Activated effector memory CD4-positive, alpha-beta T cell treated with Interleukin-2 at 50 U/mL for 16 hours (primary cell): ENCODE data around the gene OSCAR.

Experiments
- DNase-seq: peaks from one replicate; pipeline ENCODE4 v3.0.0-alpha.2; 2020

The OSCAR gene

GRCh38 chr19:54081032-54081431 is 19.6 kb downstream of the OSCAR start, which contains the start of gene TARM1:
Gene TARM1, minus strand, starts transcription at chr19:54081365. Its CDS starts 25 bp downstream, at chr19:54081340.
- no peak for DNase-seq

DNA sequence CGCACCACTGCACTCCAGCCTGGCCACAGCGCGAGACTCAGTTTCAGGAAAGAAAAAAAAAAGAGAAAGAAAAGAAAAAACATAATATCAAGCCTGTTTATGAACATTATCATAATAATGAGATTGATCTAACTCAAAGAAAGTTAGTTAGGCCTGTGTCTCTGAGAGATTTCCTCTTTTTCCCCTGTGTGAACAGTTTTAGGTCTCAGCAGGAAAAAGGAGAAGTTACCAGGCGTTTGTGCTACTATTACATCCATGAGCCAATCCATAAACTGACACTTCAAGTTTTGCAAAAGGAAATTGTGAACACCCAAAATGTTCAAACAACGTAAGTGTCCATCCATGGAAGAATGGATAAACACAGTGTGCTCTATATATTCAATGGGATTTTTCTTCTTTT is 23.3 kb downstream of the OSCAR start:
- no peak for DNase-seq

DNA sequence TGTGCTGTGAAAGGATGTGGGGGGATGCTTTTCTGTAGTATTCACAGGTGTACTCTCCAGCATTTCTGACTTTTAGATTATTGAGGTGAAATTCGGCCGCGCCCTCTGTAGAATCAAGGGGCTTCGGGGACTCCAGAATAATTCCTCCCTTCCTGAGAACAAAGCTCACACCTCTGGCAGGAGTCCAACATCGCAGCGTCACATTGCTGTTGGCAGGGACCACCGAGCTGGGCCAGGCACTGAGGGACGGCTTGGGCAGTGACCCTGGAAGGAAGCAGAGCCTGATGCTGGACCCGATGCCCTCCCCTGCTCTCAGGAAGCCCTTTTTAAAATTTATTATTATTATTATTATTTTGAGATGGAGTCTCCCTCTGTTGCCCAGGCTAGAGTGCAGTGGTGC is 25.8 kb downstream of the OSCAR start:
- no peak for DNase-seq

GRCh38 chr19:54073829-54074228 is 26.8 kb downstream of the OSCAR start:
- no peak for DNase-seq

GRCh38 chr19:54069470-54069869 is 31.1 kb downstream of the OSCAR start:
- DNase-seq = no peak

DNA sequence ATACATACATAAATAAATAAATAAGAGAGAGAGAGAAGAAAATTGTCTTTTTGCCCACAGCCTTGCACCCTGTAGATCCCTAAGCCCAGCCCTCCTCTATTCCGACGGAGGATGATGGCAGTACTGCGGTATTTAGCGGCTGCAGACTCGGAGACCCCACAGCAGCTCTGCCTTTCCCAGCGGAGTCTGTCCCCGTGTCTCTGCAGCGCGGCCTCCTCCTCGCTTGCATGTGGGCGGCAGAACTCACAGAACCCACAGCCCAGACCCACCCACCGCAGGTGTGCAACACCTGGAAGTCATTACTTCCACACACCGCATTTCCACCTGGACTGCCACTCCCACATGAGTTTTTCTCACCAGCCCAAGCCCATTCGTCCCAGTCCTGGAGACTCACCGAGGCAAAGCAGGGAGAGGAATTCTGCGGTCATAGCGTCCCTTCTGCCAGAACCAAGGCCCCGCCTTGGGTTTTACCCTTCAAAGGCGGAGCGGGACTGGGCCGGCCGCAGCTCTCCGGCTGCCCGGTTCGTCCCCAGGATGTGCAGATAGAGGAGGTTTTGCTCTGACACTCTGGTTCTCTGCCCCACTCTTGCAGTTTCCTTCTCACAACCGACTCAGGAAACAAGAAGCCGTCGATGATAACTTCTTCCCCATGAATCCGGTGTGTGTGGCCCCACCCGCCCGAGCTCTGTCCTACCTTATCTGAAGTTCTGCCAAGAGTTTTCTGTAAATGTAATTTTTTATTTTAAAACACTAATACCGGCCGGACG is 37.1 kb downstream of the OSCAR start, which contains the start of gene VSTM1:
Gene VSTM1, minus strand, starts transcription at position 548 of the 767 bp plus-strand sequence. Its CDS starts 120 bp downstream, at position 428.
- no peak for DNase-seq

- no peak for DNase-seq
These were observed 38.0 kb downstream of the OSCAR start for GRCh38 chr19:54062643-54063042.

GRCh38 chr19:54047616-54048015 is 53.0 kb downstream of the OSCAR start:
- no peak for DNase-seq

DNA sequence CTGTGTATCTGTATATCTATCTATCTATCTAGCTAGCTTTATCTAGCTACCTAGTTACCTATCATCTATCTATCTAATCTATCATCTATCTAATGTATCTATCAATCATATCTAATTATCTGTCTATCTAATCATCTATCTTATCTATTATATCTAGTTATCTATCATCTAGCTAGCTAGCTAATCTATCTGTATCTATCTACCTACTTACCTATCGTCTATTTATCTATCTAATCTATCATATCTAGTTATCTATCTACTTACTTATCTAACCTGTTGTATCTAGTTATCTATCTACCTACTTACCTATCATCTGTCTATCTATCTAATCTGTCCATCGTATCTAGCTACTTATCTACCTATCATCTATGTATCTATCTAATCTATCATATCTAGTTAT is 54.8 kb downstream of the OSCAR start:
- DNase-seq = no peak
